NT2/D1 (cell line): Measurements from ENCODE around the gene C1orf159.

Experiments used
- SUZ12 ChIP-seq: IDR thresholded peaks from 2 replicates; pipeline ENCODE4 v1.6.1; 2011; ENCODE audit not compliant: insufficient read length, insufficient read depth; ENCODE audit errors: extremely low read depth
- ZNF274 ChIP-seq: IDR thresholded peaks from 2 replicates; pipeline ENCODE4 v1.6.1; 2011; ENCODE audit warnings: mild to moderate bottlenecking, low read depth, low read length

- no peak for TF ChIP-seq ZNF274
- no peak for TF ChIP-seq SUZ12
Observed at GRCh38 chr1:1047407-1047806, 68.5 kb downstream of the C1orf159 start.
